GM12878 (cell line): ENCODE data around the gene NPC1. TPM values are rescaled to one million over a fixed set of nuclear protein-coding genes. Genes with fewer than 3 reads are reported as not detected.
A peak's percentile ranks its signal among the peaks of the same experiment; 100 is the strongest.

Source experiments
- CHD1 ChIP-seq: IDR thresholded peaks from 2 replicates; pipeline ENCODE4 v1.6.1; 2012; ENCODE audit warnings: low read depth, low read length, improper control_type of control experiment
- E4F1 ChIP-seq: fragments of 450-650 bp; IDR thresholded peaks from 2 replicates; pipeline ENCODE4 v1.6.1; 2018; ENCODE audit warnings: borderline replicate concordance, mild to moderate bottlenecking; ENCODE audit not compliant: partially characterized antibody
- GABPA ChIP-seq: IDR thresholded peaks from 2 replicates; pipeline ENCODE4 v1.6.1; 2014; ENCODE audit warnings: antibody characterized with exemption, low read depth, mild to moderate bottlenecking, inconsistent platforms
- HCFC1 ChIP-seq: fragments of 150-350 bp; IDR thresholded peaks from 2 replicates; pipeline ENCODE4 v1.6.1; 2014; ENCODE audit warnings: low read length
- JUND ChIP-seq: IDR thresholded peaks from 2 replicates; pipeline ENCODE4 v1.6.1; 2012; ENCODE audit warnings: low read depth, mild to moderate bottlenecking, low read length, improper control_type of control experiment, moderate library complexity
- LARP7 ChIP-seq: fragments of 450-650 bp; IDR thresholded peaks from 2 replicates; pipeline ENCODE4 v1.6.1; 2017; ENCODE audit warnings: mild to moderate bottlenecking
- NFYB ChIP-seq: IDR thresholded peaks from 2 replicates; pipeline ENCODE4 v1.6.1; 2011; ENCODE audit warnings: low read depth, mild to moderate bottlenecking, low read length, improper control_type of control experiment, moderate library complexity; ENCODE audit not compliant: insufficient read depth
- NKRF ChIP-seq: fragments of 450-650 bp; conservative IDR thresholded peaks from 2 replicates; pipeline ENCODE4 v1.6.1; 2017; ENCODE audit warnings: mild to moderate bottlenecking, moderate library complexity
- NR2C1 ChIP-seq: fragments of 450-650 bp; IDR thresholded peaks from 2 replicates; pipeline ENCODE4 v1.6.1; 2017; ENCODE audit warnings: antibody characterized with exemption, mild to moderate bottlenecking, moderate library complexity
- NRF1 ChIP-seq: conservative IDR thresholded peaks from 2 replicates; pipeline ENCODE4 v1.6.1; 2011; ENCODE audit warnings: mild to moderate bottlenecking, low read depth, low read length, improper control_type of control experiment
- PKNOX1 ChIP-seq: fragments of 450-650 bp; IDR thresholded peaks from 2 replicates; pipeline ENCODE4 v1.6.1; 2016; ENCODE audit warnings: mild to moderate bottlenecking
- POLR2AphosphoS2 ChIP-seq: IDR thresholded peaks from 2 replicates; pipeline ENCODE4 v1.6.1; 2011; ENCODE audit warnings: low read depth, mild to moderate bottlenecking, low read length, improper control_type of control experiment, moderate library complexity
- RCOR1 ChIP-seq: conservative IDR thresholded peaks from 2 replicates; pipeline ENCODE4 v1.6.1; 2012; ENCODE audit warnings: low read depth, low read length, improper control_type of control experiment
- STAT1 ChIP-seq: fragments of 450-650 bp; conservative IDR thresholded peaks from 2 replicates; pipeline ENCODE4 v1.6.1; 2014; ENCODE audit warnings: antibody characterized with exemption, mild to moderate bottlenecking
- TBL1XR1 ChIP-seq: IDR thresholded peaks from 2 replicates; pipeline ENCODE4 v1.6.1; 2012; ENCODE audit warnings: low read depth, low read length, improper control_type of control experiment
- ZBED1 ChIP-seq: IDR thresholded peaks from 2 replicates; pipeline ENCODE4 v1.6.1; 2016; ENCODE audit warnings: borderline replicate concordance
- ZBTB33 ChIP-seq: fragments of 450-650 bp; IDR thresholded peaks from 2 replicates; pipeline ENCODE4 v1.6.1; 2017; ENCODE audit warnings: mild to moderate bottlenecking
- polyA plus RNA-seq, 11 experiments: library from polyadenylated mRNA; depleted of rRNA in 4 of 11; unstranded in 6 of 11; stranded (reverse) in 5 of 11; fragments of >200 nt; fragmentation: Nextera tagmentation in 4 of 11; fragmentation: Illumina TruSeq in 1 of 11; extraction: Ambion mirVana in 4 of 11; extraction: Trizol in 1 of 11; gene quantifications; 1 replicate in 1 of 11; 2 replicates in 10 of 11; pipeline versions ENCODE4 v1.2.1 to v1.2.3, GENCODE V29; 2011 to 2016; ENCODE audit warnings: inconsistent platforms in 2 of 11, missing spikeins in 2 of 11, low read depth in 1 of 11
- total RNA-seq, 4 experiments: library from RNA; depleted of rRNA in 3 of 4; stranded (reverse); fragments of >200 nt in 3 of 4; fragmentation: Illumina TruSeq in 1 of 4; extraction: Trizol in 1 of 4; gene quantifications; 2 replicates each; pipeline versions ENCODE4 v1.2.1 to v1.2.3, GENCODE V29; 2013 to 2021
- TF ChIP-seq, protein P1 (sequence below): IDR thresholded peaks from 2 replicates; pipeline ENCODE4 v1.6.1; 2012; ENCODE audit warnings: mild to moderate bottlenecking, low read depth, low read length

NPC1 gene
- total and polyA plus RNA-seq, 10 of the 15 experiments (the other 5 are each of a cell fraction or from before 2014, with no cell fraction given) = 10.1 to 45.2 (median 19.4) TPM

DNA sequence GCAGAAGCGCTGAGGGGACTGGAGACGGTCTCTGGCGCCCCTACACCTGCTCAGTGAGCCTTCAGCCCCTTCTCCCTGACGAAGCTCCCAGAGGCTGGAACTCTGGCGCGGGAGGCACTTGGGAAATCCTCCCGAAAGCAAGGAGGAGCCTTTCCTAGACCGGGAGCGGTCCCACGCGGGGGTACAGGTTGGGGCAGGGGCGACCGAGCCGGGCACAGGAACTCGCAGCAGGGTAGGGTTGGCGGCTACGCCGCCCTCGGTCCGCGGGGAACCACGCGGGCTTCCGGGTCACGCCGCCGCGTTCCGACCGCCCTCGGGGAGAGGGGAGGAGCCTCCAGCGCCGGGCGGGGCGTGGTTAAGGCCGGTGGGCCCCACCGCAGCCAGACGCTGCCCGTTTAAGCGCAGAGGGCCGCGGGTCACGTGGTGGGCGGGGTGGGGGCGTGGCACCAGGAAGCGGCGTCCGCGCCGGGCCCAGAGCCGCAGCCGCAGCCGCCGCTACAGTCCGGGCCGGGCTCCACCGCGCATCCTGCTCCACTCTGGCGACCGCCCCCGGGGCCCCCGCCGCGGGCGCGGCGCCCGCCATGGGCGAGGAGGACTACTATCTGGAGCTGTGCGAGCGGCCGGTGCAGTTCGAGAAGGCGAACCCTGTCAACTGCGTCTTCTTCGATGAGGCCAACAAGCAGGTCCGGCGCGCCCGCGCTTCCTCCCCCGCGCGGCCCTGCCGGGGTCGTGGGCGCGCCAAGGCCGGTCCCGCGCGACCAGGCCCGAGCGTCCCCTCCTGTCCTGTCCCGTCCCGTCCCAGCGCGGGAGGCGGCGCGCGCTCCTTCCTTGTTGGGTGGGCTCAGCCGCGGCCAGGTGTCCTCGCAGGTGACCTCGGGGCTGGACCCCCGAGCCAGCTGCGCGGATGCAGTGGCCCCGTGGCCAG is 83.0 kb downstream of the NPC1 start, which contains the start of gene RMC1 (continued):
- TF ChIP-seq ZBTB33 = no peak
- TF ChIP-seq JUND = no peak; the same call in 1 of the 2 replicates
- TF ChIP-seq HCFC1 = peak; percentile 48
- TF ChIP-seq E4F1 = peak; percentile 87
- TF ChIP-seq GABPA = peak; percentile 51; the same call in 1 of the 2 replicates
- TF ChIP-seq RCOR1 = no peak
- TF ChIP-seq TBL1XR1 = no peak
- peak; percentile 74 for TF ChIP-seq NR2C1
- TF ChIP-seq ZBED1 = no peak
- no peak; the same call in 1 of the 2 replicates for TF ChIP-seq STAT1
- TF ChIP-seq LARP7 = peak; percentile 59; the same call in 1 of the 2 replicates
- TF ChIP-seq CHD1 = no peak
- peak; percentile 85; the same call in 1 of the 2 replicates for TF ChIP-seq POLR2AphosphoS2
- TF ChIP-seq, protein P1, sequence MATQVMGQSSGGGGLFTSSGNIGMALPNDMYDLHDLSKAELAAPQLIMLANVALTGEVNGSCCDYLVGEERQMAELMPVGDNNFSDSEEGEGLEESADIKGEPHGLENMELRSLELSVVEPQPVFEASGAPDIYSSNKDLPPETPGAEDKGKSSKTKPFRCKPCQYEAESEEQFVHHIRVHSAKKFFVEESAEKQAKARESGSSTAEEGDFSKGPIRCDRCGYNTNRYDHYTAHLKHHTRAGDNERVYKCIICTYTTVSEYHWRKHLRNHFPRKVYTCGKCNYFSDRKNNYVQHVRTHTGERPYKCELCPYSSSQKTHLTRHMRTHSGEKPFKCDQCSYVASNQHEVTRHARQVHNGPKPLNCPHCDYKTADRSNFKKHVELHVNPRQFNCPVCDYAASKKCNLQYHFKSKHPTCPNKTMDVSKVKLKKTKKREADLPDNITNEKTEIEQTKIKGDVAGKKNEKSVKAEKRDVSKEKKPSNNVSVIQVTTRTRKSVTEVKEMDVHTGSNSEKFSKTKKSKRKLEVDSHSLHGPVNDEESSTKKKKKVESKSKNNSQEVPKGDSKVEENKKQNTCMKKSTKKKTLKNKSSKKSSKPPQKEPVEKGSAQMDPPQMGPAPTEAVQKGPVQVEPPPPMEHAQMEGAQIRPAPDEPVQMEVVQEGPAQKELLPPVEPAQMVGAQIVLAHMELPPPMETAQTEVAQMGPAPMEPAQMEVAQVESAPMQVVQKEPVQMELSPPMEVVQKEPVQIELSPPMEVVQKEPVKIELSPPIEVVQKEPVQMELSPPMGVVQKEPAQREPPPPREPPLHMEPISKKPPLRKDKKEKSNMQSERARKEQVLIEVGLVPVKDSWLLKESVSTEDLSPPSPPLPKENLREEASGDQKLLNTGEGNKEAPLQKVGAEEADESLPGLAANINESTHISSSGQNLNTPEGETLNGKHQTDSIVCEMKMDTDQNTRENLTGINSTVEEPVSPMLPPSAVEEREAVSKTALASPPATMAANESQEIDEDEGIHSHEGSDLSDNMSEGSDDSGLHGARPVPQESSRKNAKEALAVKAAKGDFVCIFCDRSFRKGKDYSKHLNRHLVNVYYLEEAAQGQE = no peak
- no peak for TF ChIP-seq NRF1
- no peak for TF ChIP-seq NFYB
- peak; percentile 97 for TF ChIP-seq NKRF
- TF ChIP-seq PKNOX1 = no peak
